HL-60 (cell line): ENCODE measurements around the gene EOGT.

Experiments
- GABPA ChIP-seq: IDR thresholded peaks from 2 replicates; pipeline ENCODE4 v1.6.1; 2012; ENCODE audit warnings: low read depth
- POLR2AphosphoS5 ChIP-seq: IDR thresholded peaks from 2 replicates; pipeline ENCODE4 v1.6.1; 2012; ENCODE audit warnings: low read depth
- SPI1 ChIP-seq: IDR thresholded peaks from 2 replicates; pipeline ENCODE4 v1.6.1; 2012; ENCODE audit warnings: low read depth, mild to moderate bottlenecking, borderline replicate concordance
- TF ChIP-seq, protein P1 (sequence below): IDR thresholded peaks from one replicate; pipeline ENCODE4 v1.5.1; 2011; ENCODE audit warnings: low read length, control low read depth, inconsistent platforms; ENCODE audit not compliant: insufficient read depth
- TF ChIP-seq, protein P2 (sequence below): IDR thresholded peaks from 2 replicates; pipeline ENCODE4 v1.6.1; 2012; ENCODE audit warnings: low read depth; ENCODE audit not compliant: insufficient replicate concordance

DNA sequence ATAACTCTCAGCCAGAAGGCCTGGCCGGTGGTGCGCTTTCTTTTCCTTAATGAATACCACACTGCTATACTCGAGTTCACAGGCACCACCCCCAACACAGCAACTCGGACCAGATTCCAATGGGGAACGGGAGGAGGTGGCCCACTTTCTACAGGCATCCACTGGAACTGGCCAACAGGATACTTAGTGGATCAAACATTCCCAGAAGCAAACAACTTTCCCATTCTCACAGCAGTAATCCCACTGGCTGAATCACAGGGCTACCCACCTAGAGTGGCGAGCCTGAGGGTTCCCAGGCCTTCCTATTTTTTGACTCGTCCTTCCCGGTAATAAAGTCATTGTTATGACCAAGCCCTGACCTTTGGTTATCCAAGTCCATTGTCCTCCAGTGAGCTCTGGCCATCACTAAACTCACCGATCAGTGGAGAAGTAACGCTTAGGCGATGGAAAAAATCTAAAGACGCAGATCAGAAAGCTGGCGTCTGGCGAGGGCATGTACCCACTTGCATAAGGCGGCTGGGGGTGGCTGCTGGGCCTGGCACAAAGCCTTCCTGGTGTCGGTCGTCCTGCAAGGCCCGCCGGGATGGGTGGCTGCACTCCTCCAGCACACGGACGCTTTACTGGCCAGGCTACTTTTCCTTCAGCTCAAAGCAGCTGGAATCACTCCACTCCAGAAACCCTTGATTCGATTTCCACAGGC lies 1.2 kb downstream of the EOGT start:
- TF ChIP-seq, protein P1, sequence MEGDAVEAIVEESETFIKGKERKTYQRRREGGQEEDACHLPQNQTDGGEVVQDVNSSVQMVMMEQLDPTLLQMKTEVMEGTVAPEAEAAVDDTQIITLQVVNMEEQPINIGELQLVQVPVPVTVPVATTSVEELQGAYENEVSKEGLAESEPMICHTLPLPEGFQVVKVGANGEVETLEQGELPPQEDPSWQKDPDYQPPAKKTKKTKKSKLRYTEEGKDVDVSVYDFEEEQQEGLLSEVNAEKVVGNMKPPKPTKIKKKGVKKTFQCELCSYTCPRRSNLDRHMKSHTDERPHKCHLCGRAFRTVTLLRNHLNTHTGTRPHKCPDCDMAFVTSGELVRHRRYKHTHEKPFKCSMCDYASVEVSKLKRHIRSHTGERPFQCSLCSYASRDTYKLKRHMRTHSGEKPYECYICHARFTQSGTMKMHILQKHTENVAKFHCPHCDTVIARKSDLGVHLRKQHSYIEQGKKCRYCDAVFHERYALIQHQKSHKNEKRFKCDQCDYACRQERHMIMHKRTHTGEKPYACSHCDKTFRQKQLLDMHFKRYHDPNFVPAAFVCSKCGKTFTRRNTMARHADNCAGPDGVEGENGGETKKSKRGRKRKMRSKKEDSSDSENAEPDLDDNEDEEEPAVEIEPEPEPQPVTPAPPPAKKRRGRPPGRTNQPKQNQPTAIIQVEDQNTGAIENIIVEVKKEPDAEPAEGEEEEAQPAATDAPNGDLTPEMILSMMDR: no peak
- no peak for TF ChIP-seq POLR2AphosphoS5
- no peak for TF ChIP-seq SPI1
- TF ChIP-seq, protein P2, sequence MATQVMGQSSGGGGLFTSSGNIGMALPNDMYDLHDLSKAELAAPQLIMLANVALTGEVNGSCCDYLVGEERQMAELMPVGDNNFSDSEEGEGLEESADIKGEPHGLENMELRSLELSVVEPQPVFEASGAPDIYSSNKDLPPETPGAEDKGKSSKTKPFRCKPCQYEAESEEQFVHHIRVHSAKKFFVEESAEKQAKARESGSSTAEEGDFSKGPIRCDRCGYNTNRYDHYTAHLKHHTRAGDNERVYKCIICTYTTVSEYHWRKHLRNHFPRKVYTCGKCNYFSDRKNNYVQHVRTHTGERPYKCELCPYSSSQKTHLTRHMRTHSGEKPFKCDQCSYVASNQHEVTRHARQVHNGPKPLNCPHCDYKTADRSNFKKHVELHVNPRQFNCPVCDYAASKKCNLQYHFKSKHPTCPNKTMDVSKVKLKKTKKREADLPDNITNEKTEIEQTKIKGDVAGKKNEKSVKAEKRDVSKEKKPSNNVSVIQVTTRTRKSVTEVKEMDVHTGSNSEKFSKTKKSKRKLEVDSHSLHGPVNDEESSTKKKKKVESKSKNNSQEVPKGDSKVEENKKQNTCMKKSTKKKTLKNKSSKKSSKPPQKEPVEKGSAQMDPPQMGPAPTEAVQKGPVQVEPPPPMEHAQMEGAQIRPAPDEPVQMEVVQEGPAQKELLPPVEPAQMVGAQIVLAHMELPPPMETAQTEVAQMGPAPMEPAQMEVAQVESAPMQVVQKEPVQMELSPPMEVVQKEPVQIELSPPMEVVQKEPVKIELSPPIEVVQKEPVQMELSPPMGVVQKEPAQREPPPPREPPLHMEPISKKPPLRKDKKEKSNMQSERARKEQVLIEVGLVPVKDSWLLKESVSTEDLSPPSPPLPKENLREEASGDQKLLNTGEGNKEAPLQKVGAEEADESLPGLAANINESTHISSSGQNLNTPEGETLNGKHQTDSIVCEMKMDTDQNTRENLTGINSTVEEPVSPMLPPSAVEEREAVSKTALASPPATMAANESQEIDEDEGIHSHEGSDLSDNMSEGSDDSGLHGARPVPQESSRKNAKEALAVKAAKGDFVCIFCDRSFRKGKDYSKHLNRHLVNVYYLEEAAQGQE: no peak
- TF ChIP-seq GABPA: no peak
